Measurements from ENCODE around the gene GTPBP10.

GTPBP10 gene

GRCh38 chr7:90421651-90422050, 75.1 kb downstream of the GTPBP10 start:
- in situ Hi-C loops (cut with MboI; ENCODE audit: low pct_unique_long_range_greater_than_20kb, low sequenced_read_pairs): no loop called here
- DNase-seq: no peak

GRCh38 chr7:90424720-90425119, 78.2 kb downstream of the GTPBP10 start:
- in situ Hi-C loops (cut with MboI; ENCODE audit: low pct_unique_long_range_greater_than_20kb, low sequenced_read_pairs): loop anchor here (25.0 kb wide), 1 partner anchor 262 kb away; the partner anchor contains the start of gene STEAP1
- DNase-seq: no peak

GRCh38 chr7:90425376-90425775, 78.9 kb downstream of the GTPBP10 start:
- in situ Hi-C loops (cut with MboI; ENCODE audit: low pct_unique_long_range_greater_than_20kb, low sequenced_read_pairs): loop anchor here (25.0 kb wide), 1 partner anchor 263 kb away; the partner anchor contains the start of gene STEAP1

GRCh38 chr7:90430614-90431460, 84.3 kb downstream of the GTPBP10 start:
- no peak for DNase-seq
- in situ Hi-C loops (cut with MboI; ENCODE audit: low pct_unique_long_range_greater_than_20kb, low sequenced_read_pairs): loop anchor here (25.0 kb wide), 1 partner anchor 269 kb away; the partner anchor contains the start of gene STEAP1

More at GRCh38 chr7:90425376-90425775, 78.9 kb downstream of the GTPBP10 start:
- DNase-seq: no peak

GRCh38 chr7:90432752-90433151, 86.2 kb downstream of the GTPBP10 start:
- no peak for DNase-seq
- in situ Hi-C loops (cut with MboI; ENCODE audit: low pct_unique_long_range_greater_than_20kb, low sequenced_read_pairs): loop anchor here (25.0 kb wide), 1 partner anchor 270 kb away; the partner anchor contains the start of gene STEAP1

GRCh38 chr7:90433221-90433620, 86.7 kb downstream of the GTPBP10 start:
- in situ Hi-C loops (cut with MboI; ENCODE audit: low pct_unique_long_range_greater_than_20kb, low sequenced_read_pairs): loop anchor here (25.0 kb wide), 1 partner anchor 271 kb away; the partner anchor contains the start of gene STEAP1

More at GRCh38 chr7:90433221-90433620, 86.7 kb downstream of the GTPBP10 start:
- no peak for DNase-seq

Data from KBM-7 (cell line).